Thyroid gland (tissue), 4 donors: Measurements from ENCODE around the gene GDF3. TPM values are rescaled to one million over a fixed set of nuclear protein-coding genes. Genes with fewer than 3 reads are reported as not detected.
A peak's percentile ranks its signal among the peaks of the same experiment; 100 is the strongest.
"Not testable (repeated sequence)": the region's sequence is repeated elsewhere in the genome, so short reads cannot be mapped to it uniquely, and the experiment has no call there.

ENCODE experiments used
- DNase-seq, 2 donors: peaks; one replicate each; pipeline ENCODE4 v3.0.0-alpha.2; 2019
- H3K27ac ChIP-seq, 3 donors: fragments of 200-600 bp; sonication (generic); 1 replicate in 2 of 3; 2 replicates in 1 of 3; pipeline ENCODE4 v1.5.1; 2016 to 2019; ENCODE audit warnings: mild to moderate bottlenecking in 1 of 3, moderate library complexity in 1 of 3
- H3K27me3 ChIP-seq: fragments of 200-600 bp; sonication (generic); one replicate; pipeline ENCODE4 v1.5.1; 2019
- H3K36me3 ChIP-seq, 2 donors: fragments of 200-600 bp; sonication (generic); one replicate each; pipeline ENCODE4 v1.5.1; 2016 to 2019
- H3K4me1 ChIP-seq, 2 donors: fragments of 200-600 bp; sonication (generic); one replicate each; pipeline ENCODE4 v1.5.1; 2017 to 2019
- H3K4me3 ChIP-seq, 3 donors: fragments of 200-600 bp; sonication (generic); replicated peaks in 1 of 3; 1 replicate in 2 of 3; 2 replicates in 1 of 3; pipeline ENCODE4 v1.5.1; 2016; ENCODE audit warnings: mild to moderate bottlenecking in 1 of 3
- H3K9me3 ChIP-seq: fragments of 200-600 bp; sonication (generic); one replicate; pipeline ENCODE4 v1.5.1; 2017
- CTCF ChIP-seq, 6 experiments: fragments of 200-600 bp in 3 of 6; fragments of 450-650 bp in 3 of 6; sonication (generic) in 3 of 6; IDR thresholded peaks; one replicate each; pipeline ENCODE4 v1.5.1; 2016 to 2019; ENCODE audit warnings: antibody characterized with exemption in 6 of 6, mild to moderate bottlenecking in 2 of 6, inconsistent platforms in 1 of 6, moderate library complexity in 1 of 6
- POLR2A ChIP-seq, 2 donors: fragments of 450-650 bp; IDR thresholded peaks; one replicate each; pipeline ENCODE4 v1.6.1; 2017; ENCODE audit warnings: antibody characterized with exemption in 2 of 2, mild to moderate bottlenecking in 2 of 2, moderate library complexity in 1 of 2
- WGBS, 2 donors: methylation state at CpG; one replicate each; pipeline ENCODE4 v1.1.5; 2017; 5-methylcytosine and 5-hydroxymethylcytosine counted together
- intact Hi-C: fragments of 100-400 bp; cut with DNase I; formaldehyde crosslinking; loops from one replicate; pipeline ENCODE4 v1.15.1; 2023
- total RNA-seq, 4 donors: library from RNA; depleted of rRNA; stranded (reverse); fragments of >200 nt; gene quantifications; one replicate each; pipeline ENCODE4 v1.2.3, GENCODE V29; 2016

The GDF3 gene
- total RNA-seq, 4 donors from 2014 or later = 0.45 to 0.63 TPM; not detected in 2

DNA sequence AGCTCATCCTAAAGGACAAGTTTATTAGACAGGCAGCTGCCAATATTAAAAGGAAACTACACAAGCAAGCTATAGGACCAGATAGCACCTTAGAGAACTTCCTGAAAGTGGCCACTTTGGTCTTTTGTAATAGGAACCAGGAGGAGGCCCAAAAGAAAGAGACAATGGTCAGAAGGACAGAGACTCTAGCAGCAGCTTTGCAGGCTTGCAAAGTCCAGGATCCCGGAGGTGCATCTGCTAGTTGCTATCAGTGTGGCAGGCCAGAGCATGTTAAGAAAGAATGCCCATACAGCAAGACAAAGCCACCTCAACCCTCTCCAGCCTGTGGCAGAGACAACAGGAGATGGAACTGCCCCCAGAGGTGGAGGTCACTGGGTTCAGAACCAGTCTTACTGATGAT is 53.3 kb downstream of the GDF3 start:
- 82 to 87% methylated on average over 1 of the region's 1 CpG for WGBS, 2 donors
- DNase-seq = no peak
- intact Hi-C loops = no loop called here
- H3K4me1 ChIP-seq = no peaks in the 10 kb centered on the region
- H3K9me3 ChIP-seq = no peaks in the 10 kb centered on the region
- no peak overlapping the region for H3K4me3 ChIP-seq
- no peaks in the 10 kb centered on the region for H3K36me3 ChIP-seq
- TF ChIP-seq POLR2A (IDR thresholded peaks at IDR 0.05) = no peak
- no peak for TF ChIP-seq CTCF (IDR thresholded peaks at IDR 0.05)
- H3K27me3 ChIP-seq = no peaks in the 10 kb centered on the region
- no peak overlapping the region for H3K27ac ChIP-seq

DNA sequence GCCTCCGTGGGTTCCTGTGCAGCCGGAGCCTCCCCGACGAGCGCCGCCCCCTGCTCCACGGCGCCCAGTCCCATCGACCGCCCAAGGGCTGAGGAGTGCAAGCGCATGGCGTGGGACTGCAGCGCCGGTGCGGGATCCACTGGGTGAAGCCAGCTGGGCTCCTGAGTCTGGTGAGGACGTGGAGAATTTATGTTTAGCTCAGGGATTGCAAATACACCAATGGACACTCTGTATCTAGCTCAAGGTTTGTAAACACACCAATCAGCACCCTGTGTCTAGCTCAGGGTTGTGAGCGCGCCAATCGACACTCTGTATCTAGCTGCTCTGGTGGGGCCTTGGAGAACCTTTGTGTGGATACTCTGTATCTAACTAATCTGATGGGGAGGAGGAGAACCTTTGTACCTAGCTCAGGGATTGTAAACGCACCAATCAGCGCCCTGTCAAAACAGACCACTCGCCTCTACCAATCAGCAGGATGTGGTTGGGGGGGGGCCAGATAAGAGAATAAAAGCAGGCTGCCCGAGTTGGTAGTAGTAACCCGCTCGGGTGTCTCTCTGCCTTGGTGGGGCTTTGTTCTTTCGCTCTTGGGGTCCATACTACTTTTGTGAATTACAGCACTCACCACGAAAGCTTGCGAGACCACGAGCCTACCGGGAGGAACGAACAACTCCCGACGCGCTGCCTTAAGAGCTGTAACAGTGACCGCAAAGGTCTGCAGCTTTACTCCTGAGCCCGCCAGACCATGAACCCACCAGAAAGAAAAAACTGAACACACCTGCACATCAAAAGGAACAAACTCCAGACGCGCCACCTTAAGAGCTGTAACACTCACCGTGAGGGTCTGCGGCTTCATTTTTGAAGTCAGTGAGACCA is 55.2 kb downstream of the GDF3 start:
- peak overlapping the region in 1 of 3 donors; percentile 14 for H3K4me3 ChIP-seq
- DNase-seq = peak; percentile 9 to 17

More for the DNA sequence above, 55.2 kb downstream of the GDF3 start:
- H3K27ac ChIP-seq, H3K36me3 ChIP-seq, H3K27me3 ChIP-seq, H3K9me3 ChIP-seq, H3K4me1 ChIP-seq, intact Hi-C loops: not testable (repeated sequence)
- 44 to 54% methylated on average over 39 to 40 of the region's 40 CpGs for WGBS, 2 donors

Other genes starting within 250 kb of the GDF3 start
- gene CD163, start 192.0 kb downstream of the GDF3 start, total RNA-seq = 100 to 1,000 TPM in 2 of 4 donors, 10 to 100 TPM in 2; 25.6 to 179 (median 94.4) TPM
- not detected for gene APOBEC1, start 29.9 kb downstream of the GDF3 start, total RNA-seq
- not detected for gene DPPA3, start 15.7 kb upstream of the GDF3 start, total RNA-seq
- gene CLEC4C, start 51.6 kb upstream of the GDF3 start, total RNA-seq = not detected
- not detected for gene NANOGNB, start 69.4 kb upstream of the GDF3 start, total RNA-seq
- 1 to 10 TPM in 1 of 4 donors, under 1 TPM in 3; under 0.01 to 1.6 (median 0.42) TPM for gene NANOG, start 93.6 kb upstream of the GDF3 start, total RNA-seq
- under 1 TPM in 1 of 4 donors, not detected in 3; 0.40 TPM for gene SLC2A14, start 177.1 kb upstream of the GDF3 start, total RNA-seq
- 10 to 100 TPM in 2 of 4 donors, 1 to 10 TPM in 2; 9.2 to 81.0 (median 40.1) TPM for gene SLC2A3, start 240.4 kb upstream of the GDF3 start, total RNA-seq